PC-9 (cell line): Measurements from ENCODE around the gene PPP2R2C. TPM values are rescaled to one million over a fixed set of nuclear protein-coding genes. Genes with fewer than 3 reads are reported as not detected.

Experiments
- BruUV-seq: library from RNA; stranded (reverse); fragments of 400-500 nt; replicated peaks from 2 replicates; lab custom pipeline; 2021; lab: Mats Ljungman, UMichigan
- CTCF ChIA-PET: fragments of 300-600 bp; sonication (Branson Sonifier 250); formaldehyde crosslinking; loops from one replicate; lab custom pipeline; 2022; ENCODE audit warnings: antibody characterized with exemption; lab: Charles Lee
- POLR2A ChIA-PET: fragments of 300-600 bp; sonication (Branson Sonifier 250); formaldehyde crosslinking; loops from one replicate; lab custom pipeline; 2022; ENCODE audit warnings: antibody characterized with exemption; ENCODE audit not compliant: unreplicated experiment; lab: Charles Lee
- DNase-seq, 2 experiments: peaks; one replicate each; pipeline versions ENCODE4 v3.0.0 to v3.0.0-alpha.2; 2015 to 2022; ENCODE audit warnings: mixed read lengths in 1 of 2
- H2AFZ ChIP-seq: fragments of 200-600 bp; sonication (generic); 2 replicates; pipeline ENCODE4 v1.8.1; 2017; ENCODE audit warnings: antibody characterized with exemption
- H3F3A ChIP-seq: fragments of 200-600 bp; sonication (generic); 2 replicates; pipeline ENCODE4 v1.8.1; 2017; ENCODE audit warnings: antibody characterized with exemption, mild to moderate bottlenecking, low read depth; ENCODE audit not compliant: insufficient read depth
- H3K27ac ChIP-seq: fragments of 200-600 bp; sonication (generic); 2 replicates; pipeline ENCODE4 v1.6.1; 2016; ENCODE audit warnings: mixed run types
- H3K27me3 ChIP-seq: fragments of 200-600 bp; sonication (generic); 2 replicates; pipeline ENCODE4 v1.6.1; 2016; ENCODE audit warnings: low read depth, mixed run types; ENCODE audit not compliant: insufficient read depth
- H3K36me3 ChIP-seq: fragments of 200-600 bp; sonication (generic); 2 replicates; pipeline ENCODE4 v1.6.1; 2016; ENCODE audit warnings: low read depth, mixed run types
- H3K4me1 ChIP-seq: fragments of 200-600 bp; sonication (generic); replicated peaks from 2 replicates; pipeline ENCODE4 v1.6.1; 2016; ENCODE audit warnings: mixed run types; ENCODE audit not compliant: insufficient read depth
- H3K4me2 ChIP-seq: fragments of 200-600 bp; sonication (generic); 2 replicates; pipeline ENCODE4 v1.6.1; 2017; ENCODE audit warnings: mixed run types
- H3K4me3 ChIP-seq: fragments of 200-600 bp; sonication (generic); 2 replicates; pipeline ENCODE4 v1.6.1; 2016; ENCODE audit warnings: mixed run types
- H3K79me2 ChIP-seq: fragments of 200-600 bp; sonication (generic); 2 replicates; pipeline ENCODE4 v1.6.1; 2017; ENCODE audit warnings: low read depth, mixed run types
- H3K9me2 ChIP-seq: fragments of 200-600 bp; sonication (generic); 2 replicates; pipeline ENCODE4 v1.8.1; 2017; ENCODE audit warnings: mild to moderate bottlenecking; ENCODE audit not compliant: insufficient read depth
- H3K9me3 ChIP-seq: fragments of 200-600 bp; sonication (generic); 2 replicates; pipeline ENCODE4 v1.8.1; 2016; ENCODE audit warnings: low read depth; ENCODE audit not compliant: insufficient read depth
- H4K20me1 ChIP-seq: fragments of 200-600 bp; sonication (generic); 2 replicates; pipeline ENCODE4 v1.8.1; 2017; ENCODE audit not compliant: insufficient read depth
- CTCF ChIP-seq: fragments of 200-600 bp; sonication (generic); conservative IDR thresholded peaks from 2 replicates; pipeline ENCODE4 v1.6.1; 2017; ENCODE audit warnings: mixed run types, antibody characterized with exemption, mild to moderate bottlenecking, moderate library complexity
- EZH2 ChIP-seq: fragments of 200-600 bp; sonication (generic); IDR thresholded peaks from 2 replicates; pipeline ENCODE4 v1.8.0; 2017; ENCODE audit warnings: antibody characterized with exemption, low read depth
- intact Hi-C: fragments of 100-400 bp; cut with micrococcal nuclease; formaldehyde crosslinking; loops from one replicate; pipeline ENCODE4 v1.10.0; 2022; ENCODE audit not compliant: unreplicated experiment
- total RNA-seq: library from RNA; stranded (reverse); gene quantifications from 2 replicates; pipeline ENCODE4 v1.2.3, GENCODE V29; 2021

The PPP2R2C gene
- total RNA-seq, 1 experiment from 2014 or later: 40.9 TPM

- H3K27ac ChIP-seq: no peak overlapping the region
- H3K9me3 ChIP-seq: no peaks in the 10 kb centered on the region
- no peaks in the 10 kb centered on the region for H3K27me3 ChIP-seq
- H3K4me1 ChIP-seq: no peaks in the 10 kb centered on the region
- H3K36me3 ChIP-seq: no peaks in the 10 kb centered on the region
- no peak overlapping the region for H3K4me3 ChIP-seq
- H3F3A ChIP-seq: no peaks in the 10 kb centered on the region
- no peak overlapping the region for H3K4me2 ChIP-seq
- intact Hi-C loops: no loop called here
- no TSS peak for BruUV-seq
- no peak for DNase-seq
- no peaks in the 10 kb centered on the region for H3K9me2 ChIP-seq
- TF ChIP-seq CTCF (no peak), EZH2 (no peak)
- H4K20me1 ChIP-seq: 0 out of 2 replicates have a peak, but pooled peaks cover 4% of the 10 kb centered on the region
- H3K79me2 ChIP-seq: no peaks in the 10 kb centered on the region
- POLR2A ChIA-PET: no interaction called here
- CTCF ChIA-PET: no interaction called here
- H2AFZ ChIP-seq: no peak overlapping the region
These were observed 54.1 kb downstream of the PPP2R2C start for GRCh38 chr4:6418193-6418755.

- Histone ChIP-seq H3K9me3 (no peaks in the 10 kb centered on the region), H3K4me1 (no peaks in the 10 kb centered on the region), H3K36me3 (no peaks in the 10 kb centered on the region), H3K79me2 (no peaks in the 10 kb centered on the region), H3K4me3 (no peak overlapping the region), H3K4me2 (no peak overlapping the region), H3F3A (no peaks in the 10 kb centered on the region), H3K27ac (no peak overlapping the region), H2AFZ (no peak overlapping the region), H4K20me1 (0 out of 2 replicates have a peak, but pooled peaks cover 4% of the 10 kb centered on the region), H3K9me2 (no peaks in the 10 kb centered on the region), H3K27me3 (no peaks in the 10 kb centered on the region)
- DNase-seq: no peak
- intact Hi-C loops: no loop called here
- ChIA-PET CTCF (no interaction called here), POLR2A (no interaction called here)
- no peak for TF ChIP-seq CTCF
- TF ChIP-seq EZH2: no peak
- no TSS peak for BruUV-seq
These were observed 54.8 kb downstream of the PPP2R2C start for GRCh38 chr4:6417516-6418050.

- no peaks in the 10 kb centered on the region for H3K9me3 ChIP-seq
- H3K27ac ChIP-seq: no peak overlapping the region
- TF ChIP-seq CTCF (no peak), EZH2 (no peak)
- CTCF ChIA-PET: no interaction called here
- H4K20me1 ChIP-seq: 0 out of 2 replicates have a peak, but pooled peaks cover 4% of the 10 kb centered on the region
- BruUV-seq: no TSS peak
- H2AFZ ChIP-seq: no peak overlapping the region
- no peaks in the 10 kb centered on the region for H3K4me1 ChIP-seq
- no peak overlapping the region for H3K4me2 ChIP-seq
- POLR2A ChIA-PET: no interaction called here
- H3K79me2 ChIP-seq: no peaks in the 10 kb centered on the region
- no peaks in the 10 kb centered on the region for H3K27me3 ChIP-seq
- no peak for DNase-seq
- H3K4me3 ChIP-seq: no peak overlapping the region
- H3K9me2 ChIP-seq: no peaks in the 10 kb centered on the region
- H3F3A ChIP-seq: no peaks in the 10 kb centered on the region
- no peaks in the 10 kb centered on the region for H3K36me3 ChIP-seq
- intact Hi-C loops: no loop called here
These were observed 55.7 kb downstream of the PPP2R2C start for GRCh38 chr4:6416518-6417286.
